MG63 (cell line): ENCODE data around the gene IQCF5. TPM values are rescaled to one million over a fixed set of nuclear protein-coding genes. Genes with fewer than 3 reads are reported as not detected.
"Not testable (repeated sequence)": the region's sequence is repeated elsewhere in the genome, so short reads cannot be mapped to it uniquely, and the experiment has no call there.

Experiments used
- DNase-seq: peaks from one replicate; pipeline ENCODE4 v3.0.0-alpha.2; 2020
- H3K27me3 ChIP-seq: fragments of 250-450 bp; sonication (Bioruptor Pico); 2 replicates; pipeline ENCODE4 v1.5.1; 2020; ENCODE audit warnings: mild to moderate bottlenecking, moderate library complexity
- H3K36me3 ChIP-seq: fragments of 250-450 bp; sonication (Bioruptor Pico); 2 replicates; pipeline ENCODE4 v1.5.1; 2020; ENCODE audit warnings: mild to moderate bottlenecking, moderate library complexity
- H3K4me3 ChIP-seq: fragments of 250-450 bp; sonication (Bioruptor Pico); 2 replicates; pipeline ENCODE4 v1.5.1; 2020; ENCODE audit warnings: mild to moderate bottlenecking, moderate library complexity
- H3K9me3 ChIP-seq: fragments of 250-450 bp; sonication (Bioruptor Pico); 2 replicates; pipeline ENCODE4 v1.5.1; 2020; ENCODE audit warnings: mild to moderate bottlenecking, moderate library complexity
- total RNA-seq: library from RNA; depleted of rRNA; stranded (reverse); fragments of >200 nt; shearing (Covaris generic); gene quantifications from 2 replicates; pipeline ENCODE4 v1.2.3, GENCODE V29; 2014; ENCODE audit warnings: low replicate concordance

IQCF5 gene
- total RNA-seq, 1 experiment from 2014 or later: not detected

DNA sequence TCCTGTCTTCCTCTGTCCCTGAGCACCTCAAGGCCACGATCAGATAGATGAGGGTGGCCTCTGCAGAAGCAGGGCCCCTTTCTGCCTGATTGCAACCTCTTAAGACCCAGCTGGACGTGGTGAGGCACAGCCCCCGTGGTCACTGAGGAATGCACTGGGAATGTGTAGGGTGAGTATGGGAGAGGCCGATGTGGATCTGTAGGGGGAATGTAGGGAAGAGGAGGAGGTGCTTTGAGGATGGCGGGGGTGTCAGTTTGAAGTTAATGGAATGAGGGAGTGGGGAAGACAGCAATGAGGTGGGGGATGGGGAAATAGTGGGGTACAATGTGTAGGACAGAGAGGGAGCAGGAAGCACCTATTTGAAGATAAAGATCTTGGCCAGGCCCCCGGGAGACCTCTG lies 785 bp upstream of the IQCF5 start:
- Histone ChIP-seq H3K9me3 (no peaks in the 10 kb centered on the region), H3K27me3 (no peaks in the 10 kb centered on the region), H3K4me3 (no peak overlapping the region), H3K36me3 (no peaks in the 10 kb centered on the region)
- DNase-seq: no peak

DNA sequence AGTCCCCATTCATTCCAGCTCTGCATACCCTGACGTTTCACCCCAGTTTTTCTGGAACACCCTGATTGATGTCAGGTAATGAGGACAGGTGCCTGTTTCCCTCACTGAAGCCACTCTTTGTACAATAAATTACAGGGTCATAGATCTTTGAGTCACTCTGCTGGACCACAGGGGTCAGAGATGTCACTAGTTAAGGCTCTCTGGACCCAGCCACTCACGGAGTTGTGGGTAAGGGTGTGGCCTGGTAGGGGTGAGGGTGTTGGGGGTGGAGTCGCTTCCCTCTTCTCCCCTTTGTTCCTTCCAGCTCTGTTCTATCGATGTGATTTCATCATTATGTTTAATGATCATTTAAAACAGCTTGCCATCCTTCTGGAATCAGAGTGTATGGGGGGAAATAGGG lies 512 bp downstream of the IQCF5 start:
- no peak for DNase-seq
- Histone ChIP-seq H3K4me3 (no peak overlapping the region), H3K27me3 (no peaks in the 10 kb centered on the region), H3K9me3 (no peaks in the 10 kb centered on the region), H3K36me3 (no peaks in the 10 kb centered on the region)

DNA sequence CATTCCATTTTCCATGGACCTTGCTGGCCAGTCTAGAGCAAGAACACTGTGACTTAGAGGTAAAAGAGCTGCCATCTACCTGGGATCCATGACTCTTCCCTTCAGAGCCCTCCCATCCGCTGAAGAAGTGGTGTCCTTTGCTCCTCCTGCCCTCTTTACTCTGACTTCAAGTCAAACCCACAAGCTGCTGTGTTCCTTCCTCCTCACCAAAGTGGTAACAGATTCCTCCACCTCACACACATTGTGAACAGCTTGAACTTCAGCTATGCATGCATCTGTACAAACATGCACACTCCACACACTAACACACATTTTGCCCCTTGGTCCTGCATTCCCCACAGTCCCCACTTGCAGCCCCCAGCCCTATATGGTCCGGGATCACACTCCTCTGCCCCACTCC lies 990 bp downstream of the IQCF5 start:
- Histone ChIP-seq H3K9me3 (no peaks in the 10 kb centered on the region), H3K27me3 (no peaks in the 10 kb centered on the region), H3K4me3 (no peak overlapping the region), H3K36me3 (no peaks in the 10 kb centered on the region)
- DNase-seq: no peak

DNA sequence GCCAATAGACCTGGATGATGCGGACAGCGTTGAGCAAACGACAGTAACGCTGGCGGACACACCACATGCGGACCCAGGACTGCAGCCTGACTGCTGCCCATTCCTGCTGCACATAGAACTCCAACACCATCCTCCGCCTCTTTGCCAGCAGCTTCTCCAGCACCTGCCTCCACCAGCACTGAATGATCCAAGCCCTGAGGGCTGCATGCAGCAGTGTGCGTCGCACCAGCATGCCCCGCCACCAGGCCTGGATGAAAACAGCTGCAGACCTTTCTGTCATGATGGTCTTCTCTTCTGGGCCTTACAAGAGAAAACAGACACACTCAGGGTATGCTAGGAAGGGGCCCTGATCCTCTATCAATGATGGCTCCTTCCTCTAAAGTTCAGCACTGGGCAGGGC lies 1.5 kb downstream of the IQCF5 start:
- no peak overlapping the region for H3K4me3 ChIP-seq
- DNase-seq: no peak
- H3K36me3 ChIP-seq: no peaks in the 10 kb centered on the region
- H3K27me3 ChIP-seq: no peaks in the 10 kb centered on the region
- H3K9me3 ChIP-seq: no peaks in the 10 kb centered on the region

DNA sequence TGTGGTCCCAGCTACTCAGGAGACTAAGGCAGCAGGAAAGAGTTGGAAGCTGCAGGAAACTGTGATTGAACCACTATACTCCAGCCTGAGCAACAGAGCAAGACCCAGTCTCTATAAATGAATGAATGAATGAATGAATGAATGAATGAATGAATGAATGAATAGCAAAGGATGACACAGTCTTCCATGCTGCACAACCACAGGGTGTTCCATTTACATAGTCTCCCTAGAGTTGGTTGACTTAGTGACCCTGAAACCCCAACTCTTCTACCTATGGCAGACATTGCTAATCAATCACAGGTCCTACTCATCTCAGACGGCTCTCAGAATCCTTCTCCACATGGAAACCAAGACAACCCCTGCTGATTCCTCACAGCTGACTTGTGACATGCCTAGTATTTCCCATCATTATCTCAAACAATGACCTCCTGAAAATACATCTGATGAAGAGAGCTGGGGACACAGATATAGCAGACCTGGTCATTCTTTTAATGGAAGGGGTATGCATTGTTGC lies 2.1 kb downstream of the IQCF5 start:
- no peak for DNase-seq
- Histone ChIP-seq H3K36me3 (no peaks in the 10 kb centered on the region), H3K9me3 (no peaks in the 10 kb centered on the region), H3K27me3 (no peaks in the 10 kb centered on the region), H3K4me3 (no peak overlapping the region)

DNA sequence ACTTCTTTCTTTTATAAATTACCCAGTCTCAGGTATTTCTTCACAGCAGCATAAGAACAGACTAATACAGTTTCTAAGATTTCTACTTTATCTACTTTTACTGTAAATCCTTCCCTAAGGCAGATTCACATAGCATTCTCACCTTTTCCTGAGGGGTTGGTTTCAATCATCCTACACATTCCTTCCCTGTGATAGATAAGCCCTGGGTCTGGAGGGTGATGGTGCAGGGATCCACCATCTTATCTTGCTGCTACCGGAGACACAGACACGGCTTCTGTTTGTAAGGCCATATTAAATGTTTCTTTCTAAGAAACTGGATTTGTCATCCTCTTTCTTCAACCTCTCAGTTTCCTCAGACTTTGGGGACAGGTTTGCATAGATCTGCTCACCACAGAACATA lies 6.1 kb downstream of the IQCF5 start:
- no peaks in the 10 kb centered on the region for H3K27me3 ChIP-seq
- no peaks in the 10 kb centered on the region for H3K9me3 ChIP-seq
- H3K36me3 ChIP-seq: no peaks in the 10 kb centered on the region
- no peak overlapping the region for H3K4me3 ChIP-seq
- DNase-seq: no peak

DNA sequence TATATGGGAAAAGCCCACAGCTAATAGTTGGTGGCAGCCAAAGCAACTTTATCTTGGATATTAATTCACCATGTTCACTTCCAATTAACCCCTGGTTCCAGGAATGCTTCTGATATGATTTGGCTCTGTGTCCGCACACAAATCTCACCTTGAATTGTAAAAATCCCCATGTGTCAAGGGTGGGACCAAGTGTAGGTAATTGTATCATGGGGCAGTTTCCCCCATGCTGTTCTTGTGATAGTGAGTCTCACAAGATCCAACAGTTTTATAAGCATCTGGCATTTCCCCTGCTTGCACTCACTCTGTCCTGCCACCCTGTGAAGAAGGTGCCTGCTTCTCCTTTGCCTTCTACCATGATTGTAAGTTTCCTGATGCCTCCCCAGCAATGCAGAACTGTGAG lies 6.5 kb downstream of the IQCF5 start:
- not testable (repeated sequence) for H3K9me3 ChIP-seq, DNase-seq, H3K4me3 ChIP-seq, H3K27me3 ChIP-seq, H3K36me3 ChIP-seq

DNA sequence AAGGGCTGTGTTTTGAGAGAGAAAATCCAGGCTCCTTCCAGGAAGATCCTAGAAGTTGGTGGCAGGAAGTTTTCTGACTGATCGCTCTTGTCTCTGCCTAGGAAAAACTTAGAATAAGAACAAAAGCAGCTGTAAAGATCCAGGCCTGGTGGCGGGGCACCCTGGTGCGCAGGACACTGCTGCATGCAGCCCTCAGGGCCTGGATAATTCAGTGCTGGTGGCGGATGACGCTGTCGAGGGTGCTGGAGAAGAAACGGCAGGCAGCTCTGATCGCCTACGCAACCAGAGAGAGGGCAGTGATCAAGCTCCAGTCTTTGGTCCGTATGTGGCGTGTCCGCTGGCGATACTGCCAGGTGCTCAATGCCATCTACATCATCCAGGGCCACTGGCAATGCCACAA lies 12.5 kb downstream of the IQCF5 start:
- Histone ChIP-seq H3K27me3 (no peaks in the 10 kb centered on the region), H3K4me3 (no peak overlapping the region), H3K9me3 (no peaks in the 10 kb centered on the region), H3K36me3 (no peaks in the 10 kb centered on the region)
- no peak for DNase-seq

DNA sequence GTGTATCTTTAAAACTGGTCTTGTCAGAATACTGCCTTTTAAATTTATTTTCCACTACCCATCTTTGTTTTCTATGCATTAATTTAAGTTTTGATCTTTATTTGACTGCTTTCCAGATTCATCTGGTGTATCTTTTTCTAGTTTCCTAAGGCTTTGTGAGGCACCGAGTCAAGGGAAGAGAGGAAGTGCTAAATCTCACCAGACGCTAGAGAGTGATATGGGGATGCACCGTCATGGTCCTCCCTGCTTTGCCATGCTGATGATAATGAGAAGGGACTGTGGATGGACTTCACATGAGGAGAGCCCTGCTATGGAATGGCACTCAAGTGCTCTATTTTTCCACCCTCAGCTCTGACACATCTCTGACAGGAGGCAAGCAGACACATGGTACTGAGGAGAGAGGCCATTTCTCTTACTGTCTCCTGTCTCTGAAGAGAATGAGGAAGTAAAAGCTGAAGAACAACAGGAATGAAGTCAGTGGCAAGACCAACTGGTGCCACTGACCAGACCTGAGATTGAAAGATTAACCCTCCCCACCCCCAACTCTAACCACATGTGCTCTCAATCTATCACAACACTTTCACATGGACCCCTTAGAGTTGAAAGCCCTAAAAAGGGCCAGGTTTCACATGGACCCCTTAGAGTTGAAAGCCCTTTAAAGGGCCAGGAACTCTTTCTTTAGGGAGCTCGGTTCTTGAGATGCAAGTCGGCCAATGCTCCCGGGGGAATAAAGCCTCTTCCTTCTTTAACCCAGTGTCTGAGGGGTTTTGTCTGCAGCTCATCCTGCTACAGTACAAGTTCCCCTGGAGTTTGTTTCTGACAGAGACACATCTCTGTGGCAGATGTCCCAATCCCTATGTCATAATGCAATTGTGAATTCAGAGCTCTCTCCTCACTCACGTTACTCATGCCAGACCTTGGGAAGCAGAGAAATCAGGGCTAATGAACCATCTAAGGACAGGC lies 14.4 kb downstream of the IQCF5 start, which contains the start of gene IQCF2:
Gene IQCF2 (plus strand): TSS at position 913 of the 963 bp plus-strand sequence. CDS start 52 bp downstream, outside the sequence.
- H3K27me3 ChIP-seq: no peaks in the 10 kb centered on the region
- no peaks in the 10 kb centered on the region for H3K36me3 ChIP-seq
- no peak within 1 kb of the TSS for H3K4me3 ChIP-seq

DNA sequence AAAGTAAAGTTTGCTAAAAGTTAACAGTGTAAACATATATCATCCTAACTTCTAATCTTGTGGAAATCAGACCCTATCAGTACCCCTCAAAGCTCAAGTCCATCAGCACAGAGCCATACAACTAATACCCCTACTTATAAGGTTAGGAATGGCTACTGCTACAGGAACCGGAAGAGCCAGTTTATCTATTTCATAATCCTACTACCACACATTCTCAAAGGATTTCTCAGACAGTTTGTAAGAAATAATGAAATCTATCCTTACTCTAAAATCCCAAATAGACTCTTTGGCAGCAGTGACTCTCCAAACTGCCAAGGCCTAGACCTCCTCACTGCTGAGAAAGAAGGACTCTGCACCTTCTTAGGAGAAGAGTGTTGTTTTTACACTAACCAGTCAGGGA lies 20.0 kb downstream of the IQCF5 start:
- not testable (repeated sequence) for H3K36me3 ChIP-seq, H3K27me3 ChIP-seq, DNase-seq, H3K4me3 ChIP-seq, H3K9me3 ChIP-seq

More for the DNA sequence above, 14.4 kb downstream of the IQCF5 start, which contains the start of gene IQCF2:
- H3K9me3 ChIP-seq: no peaks in the 10 kb centered on the region
- DNase-seq: no peak

DNA sequence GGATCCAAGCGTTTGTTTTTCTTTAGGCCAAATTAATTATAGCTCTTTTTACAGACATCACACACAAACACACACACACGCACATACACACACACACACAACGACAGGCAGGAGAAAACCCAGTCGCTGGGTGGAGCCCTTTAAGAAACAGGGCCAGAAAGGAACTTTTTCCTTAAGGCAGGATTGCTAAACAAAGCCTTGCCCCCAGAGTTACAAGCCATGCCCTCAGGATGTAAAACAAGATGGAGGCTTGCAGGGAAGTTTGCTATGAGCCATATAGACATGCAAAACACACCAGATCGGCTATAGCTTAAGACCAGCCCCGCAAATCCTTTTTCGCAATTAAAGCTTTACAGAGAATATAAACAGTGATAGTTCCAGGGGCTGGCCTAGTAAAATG lies 30.3 kb downstream of the IQCF5 start:
- DNase-seq: no peak
- no peak overlapping the region for H3K4me3 ChIP-seq

DNA sequence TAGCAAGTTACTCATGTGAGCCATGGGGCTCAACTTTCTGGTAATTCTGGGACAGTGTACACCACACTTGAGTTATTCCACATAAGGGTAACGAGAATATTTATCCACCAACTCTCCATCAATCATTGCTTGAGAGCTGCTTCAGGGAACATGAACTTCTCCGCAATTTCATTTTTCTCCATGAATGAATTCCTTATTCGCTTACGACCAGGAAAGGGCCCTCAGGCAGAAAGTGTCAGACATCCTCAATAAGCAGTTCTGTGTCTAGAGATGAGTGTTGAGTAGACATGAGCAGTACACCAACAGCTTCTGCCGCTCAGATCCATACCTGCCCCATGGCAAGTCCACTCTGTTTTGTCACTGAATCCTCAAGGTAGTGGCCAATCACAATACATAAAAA lies 38.8 kb downstream of the IQCF5 start:
- Histone ChIP-seq H3K36me3 (no peaks in the 10 kb centered on the region), H3K4me3 (no peak overlapping the region)
- DNase-seq: no peak

More for the DNA sequence above, 30.3 kb downstream of the IQCF5 start:
- Histone ChIP-seq H3K36me3 (no peaks in the 10 kb centered on the region), H3K27me3 (no peaks in the 10 kb centered on the region), H3K9me3 (no peaks in the 10 kb centered on the region; the same call in 1 of the 2 replicates)

DNA sequence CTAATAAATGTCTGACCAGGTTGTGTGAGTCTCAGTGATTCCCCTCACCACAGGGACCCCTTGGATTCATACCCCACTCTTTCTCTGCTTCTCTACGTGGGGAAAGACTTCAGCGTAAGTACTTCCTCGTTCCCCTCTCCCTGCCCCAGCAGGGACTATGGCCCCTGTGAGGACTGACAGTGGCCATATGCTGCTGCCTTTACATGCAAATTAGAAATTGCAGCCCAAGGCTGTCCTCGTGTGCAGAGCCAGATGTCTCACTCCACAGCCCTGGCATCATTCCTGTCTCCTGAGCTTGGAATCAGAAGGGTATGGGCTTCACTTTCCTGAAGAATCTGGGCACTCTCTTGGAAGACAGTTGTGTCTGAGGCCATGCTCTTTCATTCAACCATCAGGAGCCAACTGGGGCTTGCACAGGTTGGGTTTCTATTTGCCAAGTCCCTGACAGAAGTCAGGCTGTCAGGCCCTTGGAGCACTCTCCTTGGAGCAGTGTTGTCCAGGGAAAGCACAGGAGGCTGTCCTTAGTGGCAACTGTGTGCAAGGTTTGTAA lies 44.5 kb downstream of the IQCF5 start:
- 0 out of 2 replicates have a peak, but pooled peaks cover 3% of the 10 kb centered on the region for H3K9me3 ChIP-seq
- H3K4me3 ChIP-seq: no peak overlapping the region
- H3K27me3 ChIP-seq: no peaks in the 10 kb centered on the region
- DNase-seq: no peak
- no peaks in the 10 kb centered on the region for H3K36me3 ChIP-seq

More for the DNA sequence above, 38.8 kb downstream of the IQCF5 start:
- no peaks in the 10 kb centered on the region for H3K27me3 ChIP-seq
- no peaks in the 10 kb centered on the region for H3K9me3 ChIP-seq

DNA sequence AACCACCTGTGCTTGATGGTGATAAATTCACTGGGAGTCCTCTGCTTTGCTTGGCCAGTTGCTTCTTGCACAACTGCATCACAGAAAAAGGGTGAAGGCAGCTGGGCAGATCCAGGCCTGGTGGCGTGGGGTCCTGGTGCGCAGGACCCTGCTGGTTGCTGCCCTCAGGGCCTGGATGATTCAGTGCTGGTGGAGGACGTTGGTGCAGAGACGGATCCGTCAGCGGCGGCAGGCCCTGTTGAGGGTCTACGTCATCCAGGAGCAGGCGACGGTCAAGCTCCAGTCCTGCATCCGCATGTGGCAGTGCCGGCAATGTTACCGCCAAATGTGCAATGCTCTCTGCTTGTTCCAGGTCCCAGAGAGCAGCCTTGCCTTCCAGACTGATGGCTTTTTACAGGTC lies 45.1 kb downstream of the IQCF5 start:
- no peak for DNase-seq
- no peaks in the 10 kb centered on the region for H3K36me3 ChIP-seq
- H3K4me3 ChIP-seq: no peak overlapping the region
- H3K9me3 ChIP-seq: 0 out of 2 replicates have a peak, but pooled peaks cover 3% of the 10 kb centered on the region
- H3K27me3 ChIP-seq: no peaks in the 10 kb centered on the region

DNA sequence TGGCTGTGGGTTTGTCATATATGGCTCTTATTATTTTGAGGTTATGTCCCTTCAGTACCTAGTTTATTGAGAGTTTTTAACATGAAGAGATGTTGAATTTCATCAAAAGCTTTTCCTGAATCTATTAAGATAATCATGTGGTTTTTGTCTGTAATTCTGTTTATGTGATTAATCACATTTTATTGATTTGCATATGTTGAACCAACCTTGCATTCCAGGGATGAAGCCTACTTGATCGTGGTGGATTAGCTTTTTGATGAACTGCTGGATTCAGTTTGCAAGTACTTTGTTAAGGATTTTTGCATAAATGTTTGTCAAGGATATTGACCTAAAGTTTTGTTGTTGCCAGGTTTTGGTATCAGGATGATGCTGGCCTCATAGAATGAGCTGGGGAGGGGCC lies 47.1 kb downstream of the IQCF5 start:
- H3K4me3 ChIP-seq: no peak overlapping the region
- 0 out of 2 replicates have a peak, but pooled peaks cover 3% of the 10 kb centered on the region for H3K9me3 ChIP-seq
- no peaks in the 10 kb centered on the region for H3K27me3 ChIP-seq
- no peaks in the 10 kb centered on the region for H3K36me3 ChIP-seq
- no peak for DNase-seq
